K562 (cell line): ENCODE measurements around the gene TOM1L1. TPM values are rescaled to one million over a fixed set of nuclear protein-coding genes. Genes with fewer than 3 reads are reported as not detected.

ENCODE experiments used
- ATAC-seq: fragments of 200-7000 bp; cut with Tn5 transposase; 3 replicates; pipeline ENCODE4 v1.9.1; 2020; ENCODE audit warnings: moderate library complexity
- BruUV-seq: library from RNA; stranded (reverse); fragments of 400-500 nt; replicated peaks from 2 replicates; lab custom pipeline; 2021; lab: Mats Ljungman, UMichigan
- CTCF ChIA-PET: fragments of 300-600 bp; formaldehyde crosslinking; extraction: SDS; loops from one replicate; lab custom pipeline; 2021; ENCODE audit warnings: low intra/inter-chr PET ratio; lab: Yijun Ruan, JAX
- POLR2A ChIA-PET: fragments of 300-600, 350-650 bp; sonication (Branson Sonifier 250); formaldehyde crosslinking; extraction: SDS; loops from one replicate; lab custom pipeline; 2021; ENCODE audit warnings: antibody characterized with exemption, inconsistent platforms; lab: Yijun Ruan, JAX
- DNase-seq, 4 experiments: peaks; one replicate each; pipeline versions ENCODE4 v3.0.0 to v3.0.0-alpha.2; 2011 to 2018; ENCODE audit warnings: low spot score in 3 of 4, mixed read lengths in 3 of 4; ENCODE audit errors: extremely low read depth in 1 of 4
- FAIRE-seq: peaks from 2 replicates; lab custom pipeline; 2011; peaks lifted over from hg19 to GRCh38; lab: Jason Lieb, UNC
- H2AFZ ChIP-seq: 2 replicates; pipeline ENCODE4 v1.6.0; 2011; ENCODE audit warnings: low read depth, low read length, control low read depth, inconsistent platforms
- H3K27ac ChIP-seq: fragments of 200-600 bp; 3 replicates; pipeline ENCODE4 v1.8.0; 2011; ENCODE audit warnings: low read depth, mild to moderate bottlenecking, control low read depth, inconsistent platforms, low read length, moderate library complexity, mixed read lengths; ENCODE audit errors: extremely low read depth
- H3K27me3 ChIP-seq, 2 experiments: fragments of 300-600 bp in 1 of 2; 2 replicates in 1 of 2; 3 replicates in 1 of 2; pipeline versions ENCODE4 v1.6.0 to v1.8.0; 2011; ENCODE audit warnings: inconsistent platforms in 2 of 2, low read length in 2 of 2, mild to moderate bottlenecking in 1 of 2, mixed read lengths in 1 of 2, moderate library complexity in 1 of 2; ENCODE audit not compliant: control insufficient read depth in 2 of 2, insufficient read depth in 2 of 2
- H3K36me3 ChIP-seq: fragments of 300-600 bp; 3 replicates; pipeline ENCODE4 v1.8.0; 2011; ENCODE audit warnings: mild to moderate bottlenecking, low read length, inconsistent platforms; ENCODE audit not compliant: control insufficient read depth, insufficient read depth
- H3K4me1 ChIP-seq, 2 experiments: fragments of 200-600 bp in 1 of 2; replicated peaks in 1 of 2; 2 replicates in 1 of 2; 3 replicates in 1 of 2; pipeline versions ENCODE4 v1.5.1 to v1.8.0; 2011; ENCODE audit warnings: inconsistent platforms in 2 of 2, low read length in 2 of 2, mild to moderate bottlenecking in 1 of 2, mixed read lengths in 1 of 2, moderate library complexity in 1 of 2; ENCODE audit not compliant: control insufficient read depth in 2 of 2, insufficient read depth in 2 of 2
- H3K4me2 ChIP-seq: 2 replicates; pipeline ENCODE4 v1.6.1; 2011; ENCODE audit warnings: low read length, control low read depth, inconsistent platforms, mixed read lengths; ENCODE audit not compliant: insufficient read depth
- H3K4me3 ChIP-seq: fragments of 200-600 bp; sonication (generic), shearing (Covaris generic); 2 replicates; pipeline ENCODE4 v1.5.1; 2016; ENCODE audit warnings: control low read depth, inconsistent platforms
- H3K79me2 ChIP-seq: fragments of 200-600 bp; 3 replicates; pipeline ENCODE4 v1.8.0; 2011; ENCODE audit warnings: low read length, inconsistent platforms; ENCODE audit not compliant: control insufficient read depth, insufficient read depth
- H3K9ac ChIP-seq, 2 experiments: 2 replicates each; pipeline versions ENCODE4 v1.6.0 to v1.6.1; 2011; ENCODE audit warnings: low read depth in 2 of 2, low read length in 2 of 2, control low read depth in 1 of 2, inconsistent platforms in 1 of 2, mild to moderate bottlenecking in 1 of 2, mixed read lengths in 1 of 2; ENCODE audit not compliant: insufficient read depth in 1 of 2
- H3K9me1 ChIP-seq: one replicate; pipeline ENCODE4 v1.6.0; 2011; ENCODE audit warnings: inconsistent platforms, mild to moderate bottlenecking, low read length, moderate library complexity; ENCODE audit not compliant: control insufficient read depth, insufficient read depth
- H3K9me3 ChIP-seq: replicated peaks from 2 replicates; pipeline ENCODE4 v1.5.1; 2011; ENCODE audit warnings: low read depth, low read length, inconsistent platforms; ENCODE audit not compliant: control insufficient read depth, insufficient read depth
- H4K20me1 ChIP-seq: replicated peaks from 2 replicates; pipeline ENCODE4 v1.6.1; 2011; ENCODE audit warnings: low read length, inconsistent platforms, mixed read lengths; ENCODE audit not compliant: control insufficient read depth, insufficient read depth
- HDAC6 ChIP-seq: IDR thresholded peaks from 2 replicates; pipeline ENCODE4 v1.6.1; 2012; ENCODE audit warnings: low read depth, mild to moderate bottlenecking, control low read depth, inconsistent platforms, low read length, moderate library complexity
- HEY1 ChIP-seq: fragments of 250-450 bp; sonication (Bioruptor Pico); IDR thresholded peaks from 2 replicates; pipeline ENCODE4 v1.5.0; 2020; ENCODE audit warnings: mild to moderate bottlenecking, moderate library complexity, borderline replicate concordance
- KDM4B ChIP-seq, 2 experiments: fragments of 450-650 bp in 1 of 2; sonication (generic) in 1 of 2; IDR thresholded peaks; 2 replicates each; pipeline ENCODE4 v1.6.1; 2016 to 2017; ENCODE audit warnings: borderline replicate concordance in 2 of 2, antibody characterized with exemption in 1 of 2, low read depth in 1 of 2, mild to moderate bottlenecking in 1 of 2
- MAZ ChIP-seq, 2 experiments: fragments of 450-650 bp in 1 of 2; sonication (generic) in 1 of 2; formaldehyde crosslinking; IDR thresholded peaks in 1 of 2; conservative IDR thresholded peaks in 1 of 2; 2 replicates each; pipeline versions ENCODE4 v1.4.0 to v1.5.0; 2020; ENCODE audit warnings: mild to moderate bottlenecking in 1 of 2, missing genetic modification reagents in 1 of 2
- MTA2 ChIP-seq: fragments of 450-650 bp; IDR thresholded peaks from 2 replicates; pipeline ENCODE4 v1.6.1; 2016; ENCODE audit warnings: low read depth
- SP1 ChIP-seq: sonication (generic); formaldehyde crosslinking; IDR thresholded peaks from 2 replicates; pipeline ENCODE4 v1.8.1; 2022; ENCODE audit warnings: mild to moderate bottlenecking, missing genetic modification reagents
- SREBF2 ChIP-seq: sonication (generic); formaldehyde crosslinking; IDR thresholded peaks from 2 replicates; pipeline ENCODE4 v1.4.0; 2020; ENCODE audit warnings: mild to moderate bottlenecking, missing genetic modification reagents
- ZNF324 ChIP-seq: fragments of 250-450 bp; sonication (Bioruptor Pico); IDR thresholded peaks from 2 replicates; pipeline ENCODE4 v1.4.0; 2020; ENCODE audit warnings: mild to moderate bottlenecking
- ZNF561 ChIP-seq: fragments of 450-650 bp; formaldehyde crosslinking; conservative IDR thresholded peaks from 2 replicates; pipeline ENCODE4 v1.4.0; 2020; ENCODE audit warnings: mild to moderate bottlenecking, moderate library complexity
- ZZZ3 ChIP-seq: fragments of 450-650 bp; IDR thresholded peaks from 2 replicates; pipeline ENCODE4 v1.6.1; 2016; ENCODE audit warnings: antibody characterized with exemption, mild to moderate bottlenecking, moderate library complexity
- WGBS: fragments of 100-300 bp; shearing (Covaris generic); methylation state at CpG from one replicate; pipeline ENCODE4 v1.1.6; 2016; ENCODE audit warnings: low coverage, mixed read lengths; ENCODE audit not compliant: insufficient coverage; ENCODE audit errors: missing lambda C conversion rate; 5-methylcytosine and 5-hydroxymethylcytosine counted together
- in situ Hi-C: fragments of 300-500 bp; cut with MboI; formaldehyde crosslinking; loops from 4 replicates; pipeline ENCODE4 v1.15.0; 2018; ENCODE audit warnings: inconsistent platforms, mixed read lengths
- intact Hi-C: fragments of 100-400 bp; cut with micrococcal nuclease; formaldehyde crosslinking; loops from 2 replicates; pipeline ENCODE4 v1.14.2; 2022
- polyA plus RNA-seq, 8 experiments: library from polyadenylated mRNA; depleted of rRNA in 4 of 8; stranded (reverse) in 5 of 8; unstranded in 3 of 8; fragments of >200 nt; fragmentation: Nextera tagmentation in 2 of 8; fragmentation: Illumina TruSeq in 1 of 8; extraction: Ambion mirVana in 2 of 8; extraction: Trizol in 1 of 8; gene quantifications; 2 replicates each; pipeline versions ENCODE4 v1.2.1 to v1.2.3, GENCODE V29; 2011 to 2014; ENCODE audit warnings: inconsistent platforms in 1 of 8, missing spikeins in 1 of 8
- total RNA-seq, 7 experiments: library from RNA; depleted of rRNA in 6 of 7; stranded (reverse); fragments of >200 nt in 6 of 7; fragmentation: Illumina TruSeq in 2 of 7; extraction: Trizol in 2 of 7; gene quantifications; 2 replicates each; pipeline versions ENCODE4 v1.2.1 to v1.2.3, GENCODE V29; 2011 to 2021; ENCODE audit warnings: low replicate concordance in 1 of 7
- TF ChIP-seq, protein P1 (sequence below): fragments of 450-650 bp; IDR thresholded peaks from 2 replicates; pipeline ENCODE4 v1.6.1; 2017; ENCODE audit warnings: antibody characterized with exemption, mild to moderate bottlenecking
- TF ChIP-seq, protein P2 (sequence below): sonication (generic); formaldehyde crosslinking; IDR thresholded peaks from 2 replicates; pipeline ENCODE4 v1.8.0; 2022; ENCODE audit warnings: mild to moderate bottlenecking, missing genetic modification reagents

Gene TOM1L1
- total and polyA plus RNA-seq, 9 of the 15 experiments (the other 6 are each of a cell fraction or from before 2014, with no cell fraction given), result 21.3 to 74.3 (median 31.0) TPM

DNA sequence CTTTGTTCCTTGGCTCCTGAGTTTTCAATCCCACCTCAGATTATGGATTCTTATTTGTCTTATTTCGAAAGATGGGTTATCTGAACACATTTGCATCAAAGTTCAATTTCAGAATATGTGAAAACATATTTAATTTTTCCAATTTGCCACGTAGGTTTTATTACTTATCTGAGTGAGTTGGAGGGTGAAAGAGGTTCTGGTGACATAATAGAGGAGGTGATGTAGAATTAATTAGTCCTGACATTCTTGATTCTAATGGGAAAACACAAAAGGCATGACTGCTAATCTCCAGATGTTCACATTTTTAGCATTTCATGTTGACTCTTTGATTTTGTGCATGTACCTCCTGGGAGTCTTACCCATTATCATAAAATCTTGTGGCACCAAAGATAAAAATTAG lies 9.1 kb downstream of the TOM1L1 start:
- intact Hi-C loops (no loop called here), in situ Hi-C loops (no loop called here)
- Histone ChIP-seq H3K9ac (no peak overlapping the region), H3K4me3 (no peak overlapping the region), H3K4me2 (no peak overlapping the region), H3K79me2 (no peaks in the 10 kb centered on the region), H4K20me1 (0 out of 2 replicates have a peak, but pooled peaks cover 5% of the 10 kb centered on the region), H3K9me1 (no peaks in the 10 kb centered on the region), H2AFZ (no peak overlapping the region), H3K4me1 (peaks cover 0 to 4% of the 10 kb centered on the region in 2 experiments; a peak in 1 of 5 replicates), H3K36me3 (peaks cover 33% of the 10 kb centered on the region), H3K27me3 (no peaks in the 10 kb centered on the region), H3K27ac (no peak overlapping the region), H3K9me3 (no peaks in the 10 kb centered on the region)
- CTCF ChIA-PET, result no interaction called here
- 93% methylated on average over 2 of the region's 2 CpGs for WGBS
- POLR2A ChIA-PET, result no interaction called here
- ATAC-seq (no peak), DNase-seq (no peak), FAIRE-seq (no peak)
- BruUV-seq, result no TSS peak
- no peak for TF ChIP-seq MAZ (CRISPR knock-in tag; conservative IDR thresholded peaks at IDR 0.05 in 1 of 2, IDR thresholded peaks at IDR 0.05 in 1 of 2)
- no peak for TF ChIP-seq SREBF2 (CRISPR knock-in tag)
- TF ChIP-seq, protein P1, sequence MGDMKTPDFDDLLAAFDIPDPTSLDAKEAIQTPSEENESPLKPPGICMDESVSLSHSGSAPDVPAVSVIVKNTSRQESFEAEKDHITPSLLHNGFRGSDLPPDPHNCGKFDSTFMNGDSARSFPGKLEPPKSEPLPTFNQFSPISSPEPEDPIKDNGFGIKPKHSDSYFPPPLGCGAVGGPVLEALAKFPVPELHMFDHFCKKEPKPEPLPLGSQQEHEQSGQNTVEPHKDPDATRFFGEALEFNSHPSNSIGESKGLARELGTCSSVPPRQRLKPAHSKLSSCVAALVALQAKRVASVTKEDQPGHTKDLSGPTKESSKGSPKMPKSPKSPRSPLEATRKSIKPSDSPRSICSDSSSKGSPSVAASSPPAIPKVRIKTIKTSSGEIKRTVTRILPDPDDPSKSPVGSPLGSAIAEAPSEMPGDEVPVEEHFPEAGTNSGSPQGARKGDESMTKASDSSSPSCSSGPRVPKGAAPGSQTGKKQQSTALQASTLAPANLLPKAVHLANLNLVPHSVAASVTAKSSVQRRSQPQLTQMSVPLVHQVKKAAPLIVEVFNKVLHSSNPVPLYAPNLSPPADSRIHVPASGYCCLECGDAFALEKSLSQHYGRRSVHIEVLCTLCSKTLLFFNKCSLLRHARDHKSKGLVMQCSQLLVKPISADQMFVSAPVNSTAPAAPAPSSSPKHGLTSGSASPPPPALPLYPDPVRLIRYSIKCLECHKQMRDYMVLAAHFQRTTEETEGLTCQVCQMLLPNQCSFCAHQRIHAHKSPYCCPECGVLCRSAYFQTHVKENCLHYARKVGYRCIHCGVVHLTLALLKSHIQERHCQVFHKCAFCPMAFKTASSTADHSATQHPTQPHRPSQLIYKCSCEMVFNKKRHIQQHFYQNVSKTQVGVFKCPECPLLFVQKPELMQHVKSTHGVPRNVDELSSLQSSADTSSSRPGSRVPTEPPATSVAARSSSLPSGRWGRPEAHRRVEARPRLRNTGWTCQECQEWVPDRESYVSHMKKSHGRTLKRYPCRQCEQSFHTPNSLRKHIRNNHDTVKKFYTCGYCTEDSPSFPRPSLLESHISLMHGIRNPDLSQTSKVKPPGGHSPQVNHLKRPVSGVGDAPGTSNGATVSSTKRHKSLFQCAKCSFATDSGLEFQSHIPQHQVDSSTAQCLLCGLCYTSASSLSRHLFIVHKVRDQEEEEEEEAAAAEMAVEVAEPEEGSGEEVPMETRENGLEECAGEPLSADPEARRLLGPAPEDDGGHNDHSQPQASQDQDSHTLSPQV, result no peak
- TF ChIP-seq MTA2, result no peak
- TF ChIP-seq, protein P2, sequence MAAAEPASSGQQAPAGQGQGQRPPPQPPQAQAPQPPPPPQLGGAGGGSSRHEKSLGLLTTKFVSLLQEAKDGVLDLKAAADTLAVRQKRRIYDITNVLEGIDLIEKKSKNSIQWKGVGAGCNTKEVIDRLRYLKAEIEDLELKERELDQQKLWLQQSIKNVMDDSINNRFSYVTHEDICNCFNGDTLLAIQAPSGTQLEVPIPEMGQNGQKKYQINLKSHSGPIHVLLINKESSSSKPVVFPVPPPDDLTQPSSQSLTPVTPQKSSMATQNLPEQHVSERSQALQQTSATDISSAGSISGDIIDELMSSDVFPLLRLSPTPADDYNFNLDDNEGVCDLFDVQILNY (CRISPR knock-in tag), result no peak
- TF ChIP-seq ZNF324 (CRISPR knock-in tag), result no peak
- TF ChIP-seq ZZZ3, result no peak
- TF ChIP-seq ZNF561 (CRISPR knock-in tag), result no peak
- no peak for TF ChIP-seq HDAC6
- no peak for TF ChIP-seq KDM4B (IDR thresholded peaks at IDR 0.05; ENCODE audit: borderline replicate concordance in 2 of 2, low read depth in 1 of 2)
- no peak for TF ChIP-seq SP1 (CRISPR knock-in tag)
- TF ChIP-seq HEY1, result no peak
